Body of pancreas (tissue), 4 donors: ENCODE data around the gene FXR2.

ENCODE experiments used
- POLR2A ChIP-seq, 3 donors: fragments of 450-650 bp; IDR thresholded peaks; one replicate each; pipeline ENCODE4 v1.6.1; 2016; ENCODE audit warnings: antibody characterized with exemption in 3 of 3, mild to moderate bottlenecking in 2 of 3
- TF ChIP-seq, protein P1 (sequence below), 7 experiments: fragments of 450-650 bp in 4 of 7; fragments of 200-600 bp in 3 of 7; sonication (generic) in 3 of 7; IDR thresholded peaks; one replicate each; pipeline ENCODE4 v1.5.1; 2016 to 2019; ENCODE audit warnings: antibody characterized with exemption in 7 of 7

GRCh38 chr17:7623661-7624060, 9.0 kb upstream of the FXR2 start:
- TF ChIP-seq, protein P1, sequence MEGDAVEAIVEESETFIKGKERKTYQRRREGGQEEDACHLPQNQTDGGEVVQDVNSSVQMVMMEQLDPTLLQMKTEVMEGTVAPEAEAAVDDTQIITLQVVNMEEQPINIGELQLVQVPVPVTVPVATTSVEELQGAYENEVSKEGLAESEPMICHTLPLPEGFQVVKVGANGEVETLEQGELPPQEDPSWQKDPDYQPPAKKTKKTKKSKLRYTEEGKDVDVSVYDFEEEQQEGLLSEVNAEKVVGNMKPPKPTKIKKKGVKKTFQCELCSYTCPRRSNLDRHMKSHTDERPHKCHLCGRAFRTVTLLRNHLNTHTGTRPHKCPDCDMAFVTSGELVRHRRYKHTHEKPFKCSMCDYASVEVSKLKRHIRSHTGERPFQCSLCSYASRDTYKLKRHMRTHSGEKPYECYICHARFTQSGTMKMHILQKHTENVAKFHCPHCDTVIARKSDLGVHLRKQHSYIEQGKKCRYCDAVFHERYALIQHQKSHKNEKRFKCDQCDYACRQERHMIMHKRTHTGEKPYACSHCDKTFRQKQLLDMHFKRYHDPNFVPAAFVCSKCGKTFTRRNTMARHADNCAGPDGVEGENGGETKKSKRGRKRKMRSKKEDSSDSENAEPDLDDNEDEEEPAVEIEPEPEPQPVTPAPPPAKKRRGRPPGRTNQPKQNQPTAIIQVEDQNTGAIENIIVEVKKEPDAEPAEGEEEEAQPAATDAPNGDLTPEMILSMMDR (IDR thresholded peaks at IDR 0.05), result no peak
- no peak for TF ChIP-seq POLR2A (IDR thresholded peaks at IDR 0.05)
